Measurements from ENCODE around the gene MAP3K2.
"Not testable (repeated sequence)": the region's sequence is repeated elsewhere in the genome, so short reads cannot be mapped to it uniquely, and the experiment has no call there.

The MAP3K2 gene

GRCh38 chr2:127378720-127379119 lies 9.1 kb downstream of the MAP3K2 start:
- no peak for DNase-seq

- no peak for DNase-seq
Observed at GRCh38 chr2:127377262-127377661, 10.5 kb downstream of the MAP3K2 start.

GRCh38 chr2:127376257-127376656 lies 11.5 kb downstream of the MAP3K2 start:
- DNase-seq: no peak

GRCh38 chr2:127373362-127374083 lies 14.3 kb downstream of the MAP3K2 start:
- no peak for DNase-seq

- DNase-seq: no peak
Observed at GRCh38 chr2:127371037-127371436, 16.7 kb downstream of the MAP3K2 start.

GRCh38 chr2:127370010-127370409 lies 17.8 kb downstream of the MAP3K2 start:
- no peak for DNase-seq

- DNase-seq: no peak
Observed at GRCh38 chr2:127365211-127365643, 22.5 kb downstream of the MAP3K2 start.

GRCh38 chr2:127362971-127363370 lies 24.8 kb downstream of the MAP3K2 start:
- no peak for DNase-seq

- no peak for DNase-seq
Observed at GRCh38 chr2:127361929-127362885, 25.6 kb downstream of the MAP3K2 start.

- DNase-seq: no peak
Observed at GRCh38 chr2:127360242-127360641, 27.5 kb downstream of the MAP3K2 start.

- DNase-seq: no peak
Observed at GRCh38 chr2:127359520-127359919, 28.3 kb downstream of the MAP3K2 start.

- no peak for DNase-seq
Observed at GRCh38 chr2:127358971-127359370, 28.8 kb downstream of the MAP3K2 start.

GRCh38 chr2:127358044-127358443 lies 29.7 kb downstream of the MAP3K2 start:
- DNase-seq: no peak

- no peak for DNase-seq
Observed at GRCh38 chr2:127357591-127357990, 30.2 kb downstream of the MAP3K2 start.

- no peak for DNase-seq
Observed at GRCh38 chr2:127356531-127356930, 31.2 kb downstream of the MAP3K2 start.

- DNase-seq: peak; percentile 31 to 40
Observed at GRCh38 chr2:127355407-127356008, 32.3 kb downstream of the MAP3K2 start.

- not testable (repeated sequence) for DNase-seq
Observed at GRCh38 chr2:127353873-127354676, 33.7 kb downstream of the MAP3K2 start.

- not testable (repeated sequence) for DNase-seq
Observed at GRCh38 chr2:127353223-127353622, 34.6 kb downstream of the MAP3K2 start.

GRCh38 chr2:127351603-127352002 lies 36.2 kb downstream of the MAP3K2 start:
- no peak for DNase-seq

- no peak for DNase-seq
Observed at GRCh38 chr2:127348426-127349000, 39.3 kb downstream of the MAP3K2 start.

- DNase-seq: no peak
Observed at GRCh38 chr2:127347734-127348392, 39.9 kb downstream of the MAP3K2 start.

- DNase-seq: no peak
Observed at GRCh38 chr2:127347015-127347414, 40.8 kb downstream of the MAP3K2 start.

Data from activated CD4-positive, alpha-beta T cell treated with anti-CD3 and anti-CD28 coated beads for 4 hours (primary cell).